Bronchial epithelial cell (primary cell): ENCODE results near the gene NACA2. TPM values are rescaled to one million over a fixed set of nuclear protein-coding genes. Genes with fewer than 3 reads are reported as not detected.

Experiments used
- DNase-seq: peaks from one replicate; pipeline ENCODE4 v3.0.0-alpha.2; 2010; ENCODE audit warnings: low read depth
- FAIRE-seq: peaks from 2 replicates; lab custom pipeline; 2011; peaks lifted over from hg19 to GRCh38; lab: Jason Lieb, UNC
- H3K27me3 ChIP-seq: 2 replicates; pipeline ENCODE4 v1.5.1; 2011; ENCODE audit warnings: low read length; ENCODE audit not compliant: control insufficient read depth, insufficient read depth
- H3K36me3 ChIP-seq: 2 replicates; pipeline ENCODE4 v1.5.1; 2011; ENCODE audit warnings: low read length; ENCODE audit not compliant: control insufficient read depth, insufficient read depth
- H3K4me3 ChIP-seq: 2 replicates; pipeline ENCODE4 v1.5.1; 2011; ENCODE audit warnings: mild to moderate bottlenecking, low read depth, low read length, control low read depth
- CTCF ChIP-seq: IDR thresholded peaks from 2 replicates; pipeline ENCODE4 v1.5.1; 2011; ENCODE audit warnings: mild to moderate bottlenecking, moderate library complexity, low read length, control low read depth, inconsistent platforms; ENCODE audit not compliant: insufficient read depth, severe bottlenecking
- total RNA-seq: library from RNA; depleted of rRNA; stranded (reverse); fragments of >200 nt; gene quantifications from 2 replicates; pipeline ENCODE4 v1.2.1, GENCODE V29; 2014

Gene NACA2
- total RNA-seq, 1 donor from 2014 or later, result not detected

GRCh38 chr17:61543786-61544415, 47.1 kb downstream of the NACA2 start:
- Histone ChIP-seq H3K36me3 (no peaks in the 10 kb centered on the region), H3K4me3 (no peak overlapping the region), H3K27me3 (no peaks in the 10 kb centered on the region)
- no peak for FAIRE-seq
- no peak for TF ChIP-seq CTCF
- DNase-seq, result no peak

GRCh38 chr17:61542027-61542426, 49.0 kb downstream of the NACA2 start:
- H3K27me3 ChIP-seq, result no peaks in the 10 kb centered on the region
- H3K4me3 ChIP-seq, result no peak overlapping the region
- DNase-seq, result no peak
- no peaks in the 10 kb centered on the region for H3K36me3 ChIP-seq
- TF ChIP-seq CTCF, result no peak
- FAIRE-seq, result no peak

- H3K36me3 ChIP-seq, result no peaks in the 10 kb centered on the region
- H3K4me3 ChIP-seq, result no peak overlapping the region
- no peak for FAIRE-seq
- no peak for DNase-seq
- no peak for TF ChIP-seq CTCF
- H3K27me3 ChIP-seq, result no peaks in the 10 kb centered on the region
Measured at GRCh38 chr17:61540874-61541273, 50.1 kb downstream of the NACA2 start.

Other genes with a start within 250 kb of the NACA2 start
- gene TBX2, start 191.4 kb downstream of the NACA2 start, total RNA-seq, result 0.26 TPM in 1 of 2 replicates, not detected in the other
- not detected in 2 replicates for gene TBX4, start 138.8 kb downstream of the NACA2 start, total RNA-seq